GM23338 (cell line): ENCODE measurements around the gene NLK.

Experiments used
- CREB1 ChIP-seq: fragments of 250-450 bp; sonication (Bioruptor Pico); IDR thresholded peaks from 2 replicates; pipeline ENCODE4 v1.5.0; 2020; ENCODE audit warnings: low read depth, mild to moderate bottlenecking, moderate library complexity
- CTCF ChIP-seq, 2 experiments: fragments of 200-600 bp in 1 of 2; sonication (generic) in 1 of 2; conservative IDR thresholded peaks; 2 replicates each; pipeline versions ENCODE4 v1.5.1 to v1.6.1; 2016 to 2017; ENCODE audit warnings: antibody characterized with exemption in 2 of 2, low read depth in 2 of 2, mild to moderate bottlenecking in 2 of 2, moderate library complexity in 1 of 2
- ETS1 ChIP-seq: IDR thresholded peaks from 2 replicates; pipeline ENCODE4 v1.6.1; 2016; ENCODE audit warnings: antibody characterized with exemption
- EZH2 ChIP-seq: fragments of 200-600 bp; sonication (generic); IDR thresholded peaks from one replicate; pipeline ENCODE4 v1.8.0; 2017; ENCODE audit warnings: antibody characterized with exemption, mild to moderate bottlenecking, low read depth; ENCODE audit not compliant: unreplicated experiment
- EZH2phosphoT487 ChIP-seq: fragments of 200-600 bp; sonication (generic); IDR thresholded peaks from one replicate; pipeline ENCODE4 v1.8.1; 2018; ENCODE audit warnings: antibody characterized with exemption; ENCODE audit not compliant: unreplicated experiment
- JUNB ChIP-seq: IDR thresholded peaks from one replicate; pipeline ENCODE4 v1.6.1; 2016; ENCODE audit warnings: antibody characterized with exemption; ENCODE audit not compliant: unreplicated experiment
- POLR2AphosphoS5 ChIP-seq: IDR thresholded peaks from 2 replicates; pipeline ENCODE4 v1.6.1; 2016; ENCODE audit warnings: antibody characterized with exemption, low read depth
- REST ChIP-seq: IDR thresholded peaks from one replicate; pipeline ENCODE4 v1.6.1; 2018; ENCODE audit warnings: antibody characterized with exemption; ENCODE audit not compliant: unreplicated experiment
- STAT1 ChIP-seq: IDR thresholded peaks from one replicate; pipeline ENCODE4 v1.6.1; 2016; ENCODE audit warnings: antibody characterized with exemption; ENCODE audit not compliant: unreplicated experiment
- ZNF331 ChIP-seq: fragments of 250-450 bp; sonication (Bioruptor Pico); IDR thresholded peaks from 2 replicates; pipeline ENCODE4 v1.5.0; 2020; ENCODE audit warnings: low read depth, mild to moderate bottlenecking, moderate library complexity

GRCh38 chr17:28211811-28212210, 169.3 kb downstream of the NLK start:
- TF ChIP-seq EZH2, result no peak
- TF ChIP-seq CTCF (conservative IDR thresholded peaks at IDR 0.05; ENCODE audit: low read depth in 2 of 2), result no peak
- no peak for TF ChIP-seq REST
- TF ChIP-seq CREB1 (CRISPR knock-in tag), result no peak
- TF ChIP-seq POLR2AphosphoS5, result no peak
- no peak for TF ChIP-seq JUNB
- no peak for TF ChIP-seq STAT1
- TF ChIP-seq EZH2phosphoT487, result no peak
- no peak for TF ChIP-seq ZNF331
- TF ChIP-seq ETS1, result no peak
